Left kidney (tissue), 8 donors: ENCODE data around the gene ACSL5. TPM values are rescaled to one million over a fixed set of nuclear protein-coding genes. Genes with fewer than 3 reads are reported as not detected.

ENCODE experiments used
- DNase-seq: peaks from one replicate; pipeline ENCODE4 v3.0.0-alpha.2; 2013
- long read RNA-seq, 8 donors: transcript quantifications; one replicate each; lab custom pipeline, GENCODE V29; 2026
- polyA plus RNA-seq: library from polyadenylated mRNA; unstranded; fragments of 120-200 nt; gene quantifications from one replicate; pipeline ENCODE4 v1.2.1, GENCODE V29; 2013; ENCODE audit not compliant: insufficient read length

The ACSL5 gene, protein sequence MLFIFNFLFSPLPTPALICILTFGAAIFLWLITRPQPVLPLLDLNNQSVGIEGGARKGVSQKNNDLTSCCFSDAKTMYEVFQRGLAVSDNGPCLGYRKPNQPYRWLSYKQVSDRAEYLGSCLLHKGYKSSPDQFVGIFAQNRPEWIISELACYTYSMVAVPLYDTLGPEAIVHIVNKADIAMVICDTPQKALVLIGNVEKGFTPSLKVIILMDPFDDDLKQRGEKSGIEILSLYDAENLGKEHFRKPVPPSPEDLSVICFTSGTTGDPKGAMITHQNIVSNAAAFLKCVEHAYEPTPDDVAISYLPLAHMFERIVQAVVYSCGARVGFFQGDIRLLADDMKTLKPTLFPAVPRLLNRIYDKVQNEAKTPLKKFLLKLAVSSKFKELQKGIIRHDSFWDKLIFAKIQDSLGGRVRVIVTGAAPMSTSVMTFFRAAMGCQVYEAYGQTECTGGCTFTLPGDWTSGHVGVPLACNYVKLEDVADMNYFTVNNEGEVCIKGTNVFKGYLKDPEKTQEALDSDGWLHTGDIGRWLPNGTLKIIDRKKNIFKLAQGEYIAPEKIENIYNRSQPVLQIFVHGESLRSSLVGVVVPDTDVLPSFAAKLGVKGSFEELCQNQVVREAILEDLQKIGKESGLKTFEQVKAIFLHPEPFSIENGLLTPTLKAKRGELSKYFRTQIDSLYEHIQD
- polyA plus RNA-seq, result 4.7 TPM
- long read RNA-seq, donor 1, result 0 reads
- long read RNA-seq, donor 2, result 0 reads
- long read RNA-seq, donor 3, partial matches to known transcripts, result 24 of 34 reads
- long read RNA-seq, donor 3, other reads (novel, unspliced or antisense), result 10 of 34 reads
- long read RNA-seq, donor 4, result 0 reads
- long read RNA-seq, donor 5, partial matches to known transcripts, result 20 of 77 reads
- long read RNA-seq, donor 5, other reads (novel, unspliced or antisense), result 57 of 77 reads
- long read RNA-seq, donor 6, result 0 reads
- long read RNA-seq, donor 7, partial matches to known transcripts, result 18 of 56 reads
- long read RNA-seq, donor 7, other reads (novel, unspliced or antisense), result 37 of 56 reads
- long read RNA-seq, donor 8, partial matches to known transcripts, result 0 of 1 reads
- long read RNA-seq, donor 8, other reads (novel, unspliced or antisense), result 0 of 1 reads

DNA sequence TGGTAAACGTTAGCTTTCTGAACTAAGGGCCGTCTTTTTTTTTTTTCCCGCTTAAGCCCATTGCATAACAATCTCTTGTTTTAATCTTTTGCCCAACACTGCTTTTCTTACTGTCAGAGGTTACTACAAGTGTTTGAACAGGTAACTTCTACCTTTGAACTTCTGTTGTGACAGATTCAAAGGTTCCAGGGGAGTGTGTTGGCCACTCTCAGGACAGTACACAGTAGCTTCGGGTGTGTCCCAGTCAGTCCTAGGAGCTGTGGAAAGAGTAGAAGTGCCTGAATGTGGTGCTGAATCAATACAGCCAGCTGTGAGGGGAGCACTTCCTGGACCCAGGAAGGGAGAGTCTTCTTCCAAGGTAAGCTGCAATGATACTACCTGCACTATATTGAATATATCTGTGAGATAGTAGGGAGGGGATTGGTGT, at the start of gene ACSL5:
ACSL5 (plus strand) TSS at position 205 of the 427 bp plus-strand sequence. CDS start 20,831 bp downstream, outside the sequence.
- no peak for DNase-seq

DNA sequence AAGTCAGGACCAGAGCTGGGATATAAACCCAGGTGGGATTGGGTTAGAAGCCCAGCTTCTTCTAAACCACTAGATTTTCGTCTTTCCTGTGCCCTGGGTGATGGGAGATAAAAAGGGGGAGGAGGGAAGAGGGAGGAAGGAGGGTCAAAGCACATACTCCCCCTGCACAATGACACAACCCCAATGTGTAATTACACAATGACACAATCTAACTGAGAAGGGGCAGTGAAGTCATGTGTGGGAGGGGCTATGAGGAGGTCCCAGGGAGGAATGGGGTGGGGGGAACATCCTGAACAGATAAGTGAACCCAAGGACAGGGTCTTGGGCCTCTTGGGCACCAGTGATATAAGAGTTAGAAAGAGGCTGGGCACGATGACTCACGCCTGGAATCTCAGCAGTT, 46.2 kb upstream of the ACSL5 start:
- DNase-seq, result no peak

DNA sequence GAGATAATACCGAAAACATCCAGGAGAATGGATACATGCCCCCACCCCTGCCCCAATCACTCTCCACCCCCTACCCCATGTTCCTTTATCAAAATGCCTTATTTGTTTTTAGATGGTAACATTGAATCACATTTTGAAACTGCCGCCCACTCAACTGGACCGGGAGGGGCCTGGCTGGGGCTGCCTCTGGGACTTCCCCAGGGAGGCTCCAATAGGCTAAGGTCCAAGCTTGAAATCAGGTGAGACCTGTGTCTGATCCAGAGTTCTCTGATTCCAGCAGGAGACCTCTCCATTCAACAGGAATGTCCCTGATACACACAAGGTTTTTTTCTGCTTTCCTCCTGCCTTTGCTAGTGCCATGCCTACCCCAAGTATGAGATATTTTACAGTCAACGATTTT, 43.8 kb upstream of the ACSL5 start:
- no peak for DNase-seq

GRCh38 chr10:112330607-112331160, 43.2 kb upstream of the ACSL5 start:
- DNase-seq, result no peak

- no peak for DNase-seq
Observed at GRCh38 chr10:112332022-112332421, 41.9 kb upstream of the ACSL5 start.

- no peak for DNase-seq
Observed at GRCh38 chr10:112332509-112333228, 41.2 kb upstream of the ACSL5 start.

DNA sequence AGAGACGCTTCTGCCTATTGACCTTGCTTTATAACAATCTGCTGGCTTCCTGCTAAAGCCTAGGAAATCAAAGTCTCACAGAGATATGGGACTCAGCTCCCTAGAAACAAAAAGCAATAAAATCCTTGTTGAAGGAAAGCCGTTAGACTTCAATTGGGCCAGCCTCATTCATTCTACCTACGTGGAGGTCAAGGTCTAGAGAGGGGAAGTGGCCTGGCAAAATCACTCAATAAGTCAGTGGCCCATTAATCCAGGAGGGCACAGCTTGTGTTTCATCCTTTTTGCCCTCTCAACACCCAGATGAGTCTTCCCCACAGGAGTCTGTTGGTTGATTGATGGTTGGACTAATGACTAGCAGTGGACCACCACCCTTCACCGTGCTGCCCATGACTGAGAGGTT, 40.5 kb upstream of the ACSL5 start:
- no peak for DNase-seq

- no peak for DNase-seq
Observed at GRCh38 chr10:112335111-112335867, 38.6 kb upstream of the ACSL5 start.

DNA sequence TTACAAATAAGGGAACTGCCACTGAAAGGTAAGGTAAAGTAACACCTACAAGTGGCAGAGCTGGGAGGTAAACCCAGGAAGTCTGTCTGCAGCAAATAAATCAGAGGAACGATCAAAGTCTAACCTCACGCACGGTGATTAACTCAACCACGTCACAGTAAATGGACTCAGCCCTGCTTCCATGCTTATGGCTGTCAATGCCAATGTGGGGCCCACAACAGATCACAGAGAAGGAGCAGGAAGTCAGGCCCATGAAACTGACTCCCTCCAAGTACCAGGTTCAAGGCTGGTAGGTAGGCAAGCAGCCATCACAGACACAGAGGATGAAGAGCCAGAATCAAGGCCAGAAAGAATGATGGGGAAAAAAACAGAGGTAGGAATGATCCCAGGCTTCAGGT, 38.0 kb upstream of the ACSL5 start:
- no peak for DNase-seq

- DNase-seq, result no peak
Observed at GRCh38 chr10:112336556-112337201, 37.2 kb upstream of the ACSL5 start.

DNA sequence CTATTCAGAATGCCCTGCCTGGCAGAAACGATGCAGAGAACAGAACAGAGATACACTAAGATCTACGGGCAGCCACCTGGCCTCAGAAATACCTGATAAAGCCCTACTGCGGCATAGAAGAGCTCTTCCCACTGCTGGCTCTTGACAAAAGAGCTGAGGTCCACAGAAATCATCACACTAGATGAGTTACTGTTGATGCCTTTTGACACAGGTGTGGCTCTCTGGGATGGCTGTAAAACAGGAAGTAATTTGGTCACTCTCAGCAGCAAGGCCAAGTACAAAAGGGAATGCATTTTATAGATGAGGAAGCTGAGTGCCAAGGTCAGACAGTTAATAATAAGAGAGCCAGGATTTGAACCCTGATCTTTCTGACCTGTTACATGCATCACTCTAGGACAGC, 35.0 kb upstream of the ACSL5 start:
- no peak for DNase-seq

DNA sequence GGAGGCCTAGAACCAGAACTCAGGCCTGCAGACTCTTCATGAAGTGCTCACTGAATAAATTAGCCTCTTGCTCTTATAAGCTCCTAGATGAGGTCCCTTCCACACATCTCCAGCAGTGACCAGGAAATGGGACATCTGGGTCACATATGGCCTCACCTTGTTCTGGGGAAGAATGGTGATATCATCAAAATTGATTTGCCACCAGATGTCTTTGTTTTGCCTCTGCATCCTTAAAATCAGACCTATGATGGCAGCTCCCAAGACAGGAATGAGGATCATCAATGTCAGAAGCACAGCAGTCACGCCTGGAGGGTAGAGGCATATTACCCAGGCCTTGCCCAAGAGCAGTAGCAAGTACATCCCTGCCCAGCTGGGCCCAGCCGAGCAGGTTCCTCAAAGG, 33.3 kb upstream of the ACSL5 start:
- DNase-seq, result no peak

GRCh38 chr10:112343056-112343806, 30.7 kb upstream of the ACSL5 start:
- no peak for DNase-seq

GRCh38 chr10:112344261-112344660, 29.7 kb upstream of the ACSL5 start:
- DNase-seq, result no peak

DNA sequence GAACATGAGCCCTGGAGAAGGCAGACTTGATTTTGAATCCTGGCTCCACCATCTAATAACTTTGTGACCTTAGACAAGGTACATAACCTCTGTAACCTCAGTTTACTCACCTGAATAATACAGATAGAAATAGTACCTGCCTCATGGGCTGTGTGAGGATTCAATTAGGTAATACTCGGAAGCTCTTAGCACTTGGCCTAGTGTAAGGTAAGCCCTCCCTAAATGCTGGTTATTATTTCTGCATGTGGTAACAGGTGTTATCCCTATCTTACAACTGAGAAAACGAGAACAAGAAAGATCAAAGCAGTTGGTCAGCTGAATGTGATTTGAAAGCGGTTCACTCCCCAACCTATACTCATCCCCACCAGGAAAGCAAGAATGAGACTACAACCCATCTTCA, 28.7 kb upstream of the ACSL5 start:
- no peak for DNase-seq

DNA sequence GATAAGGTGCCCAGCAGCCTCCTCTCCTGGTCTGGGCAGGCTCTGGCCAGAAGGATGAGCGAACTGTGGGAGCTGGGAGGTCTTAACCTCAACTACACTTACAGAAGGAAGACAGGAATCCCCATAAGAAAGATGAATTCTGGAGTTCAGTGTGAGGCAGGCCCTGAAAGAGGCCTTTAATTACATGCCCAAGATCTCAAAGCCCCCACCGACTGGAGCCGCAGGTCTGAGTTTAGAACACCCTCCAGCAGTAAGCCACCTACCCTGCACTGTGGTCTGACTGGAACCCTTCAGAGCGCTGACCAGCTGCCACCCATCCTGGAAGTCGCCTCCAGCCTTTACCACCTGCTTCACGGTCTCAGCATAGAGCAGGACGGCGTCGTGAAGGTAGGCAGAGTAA, 28.2 kb upstream of the ACSL5 start:
- no peak for DNase-seq

DNA sequence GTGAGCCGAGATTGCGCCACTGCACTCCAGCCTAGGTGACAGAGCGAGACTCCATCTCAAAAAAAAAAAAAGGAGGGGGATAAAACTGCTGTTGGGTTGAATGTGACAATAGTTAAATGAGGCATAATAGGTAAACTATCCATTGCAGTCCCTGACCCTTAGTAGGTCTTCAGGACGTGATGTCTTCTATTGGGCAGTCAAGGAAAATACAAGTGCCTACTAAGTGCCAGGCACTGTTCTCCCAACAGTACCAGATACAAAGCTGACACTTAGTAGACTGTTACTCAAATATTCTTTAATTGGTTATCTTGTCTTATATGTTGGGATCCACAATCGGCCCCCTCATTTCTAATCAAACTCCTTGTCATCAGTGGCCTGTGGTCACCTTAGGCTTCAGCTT, 27.1 kb upstream of the ACSL5 start:
- DNase-seq, result no peak

- no peak for DNase-seq
Observed at GRCh38 chr10:112347709-112348671, 25.9 kb upstream of the ACSL5 start.
